ENCODE measurements around the gene YEATS4. TPM values are rescaled to one million over a fixed set of nuclear protein-coding genes. Genes with fewer than 3 reads are reported as not detected.

YEATS4 gene
- polyA plus RNA-seq, 1 experiment = 9.1 TPM

GRCh38 chr12:69423037-69423905, 63.7 kb downstream of the YEATS4 start:
- H3K4me3 ChIP-seq (ENCODE audit: low read depth, low read length) = no peak overlapping the region
- ChIA-PET POLR2A (no interaction called here), CTCF (no interaction called here)
- no peaks in the 10 kb centered on the region for H3K36me3 ChIP-seq (ENCODE audit: control insufficient read depth, insufficient read depth, low read length)
- TF ChIP-seq, protein P1, sequence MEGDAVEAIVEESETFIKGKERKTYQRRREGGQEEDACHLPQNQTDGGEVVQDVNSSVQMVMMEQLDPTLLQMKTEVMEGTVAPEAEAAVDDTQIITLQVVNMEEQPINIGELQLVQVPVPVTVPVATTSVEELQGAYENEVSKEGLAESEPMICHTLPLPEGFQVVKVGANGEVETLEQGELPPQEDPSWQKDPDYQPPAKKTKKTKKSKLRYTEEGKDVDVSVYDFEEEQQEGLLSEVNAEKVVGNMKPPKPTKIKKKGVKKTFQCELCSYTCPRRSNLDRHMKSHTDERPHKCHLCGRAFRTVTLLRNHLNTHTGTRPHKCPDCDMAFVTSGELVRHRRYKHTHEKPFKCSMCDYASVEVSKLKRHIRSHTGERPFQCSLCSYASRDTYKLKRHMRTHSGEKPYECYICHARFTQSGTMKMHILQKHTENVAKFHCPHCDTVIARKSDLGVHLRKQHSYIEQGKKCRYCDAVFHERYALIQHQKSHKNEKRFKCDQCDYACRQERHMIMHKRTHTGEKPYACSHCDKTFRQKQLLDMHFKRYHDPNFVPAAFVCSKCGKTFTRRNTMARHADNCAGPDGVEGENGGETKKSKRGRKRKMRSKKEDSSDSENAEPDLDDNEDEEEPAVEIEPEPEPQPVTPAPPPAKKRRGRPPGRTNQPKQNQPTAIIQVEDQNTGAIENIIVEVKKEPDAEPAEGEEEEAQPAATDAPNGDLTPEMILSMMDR (IDR thresholded peaks at IDR 0.05; ENCODE audit: insufficient read depth, low read depth, low read length) = no peak
- H3K27me3 ChIP-seq (ENCODE audit: control insufficient read depth, insufficient read depth, low read length) = no peaks in the 10 kb centered on the region; the same call in 1 of the 2 replicates
- DNase-seq (ENCODE audit: low read depth) = no peak

DNA sequence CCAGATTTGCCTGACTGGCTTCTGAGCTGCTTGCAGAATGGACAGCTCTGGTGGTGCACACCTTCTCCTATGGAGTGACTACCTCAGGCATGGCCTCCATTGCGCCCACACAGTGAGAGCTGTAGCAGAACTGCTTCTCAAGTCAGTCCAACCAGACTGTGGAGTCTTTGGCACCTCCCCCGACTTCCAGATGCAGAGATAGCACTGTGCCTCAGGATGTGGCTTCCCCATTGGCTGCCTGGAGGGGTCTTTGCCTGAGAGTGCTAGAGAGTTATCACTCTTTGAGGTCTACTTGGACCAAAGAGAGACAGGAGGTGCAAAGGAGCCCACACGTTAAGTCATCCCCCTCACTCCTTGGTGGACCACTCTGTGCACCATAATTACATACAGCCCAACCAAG, 65.9 kb downstream of the YEATS4 start:
- Histone ChIP-seq H3K4me3 (ENCODE audit: low read depth, low read length) (no peak overlapping the region), H3K27me3 (ENCODE audit: control insufficient read depth, insufficient read depth, low read length) (no peaks in the 10 kb centered on the region; the same call in 1 of the 2 replicates), H3K36me3 (ENCODE audit: control insufficient read depth, insufficient read depth, low read length) (no peaks in the 10 kb centered on the region)
- ChIA-PET CTCF (interaction anchor here (0.6 kb wide), 1 partner anchor 9 kb away, joined by 4 read pairs; no protein-coding TSS in a partner anchor), POLR2A (no interaction called here)
- no peak for DNase-seq (ENCODE audit: low read depth)
- TF ChIP-seq, protein P1 (IDR thresholded peaks at IDR 0.05; ENCODE audit: insufficient read depth, low read depth, low read length) = no peak

GRCh38 chr12:69428351-69429073, 69.0 kb downstream of the YEATS4 start:
- TF ChIP-seq, protein P1 (IDR thresholded peaks at IDR 0.05; ENCODE audit: insufficient read depth, low read depth, low read length) = no peak
- ChIA-PET CTCF (interaction anchor here (1.1 to 1.5 kb wide), 3 partner anchors 13 to 142 kb away, joined by 3 to 6 read pairs (median 3); no protein-coding TSS in a partner anchor), POLR2A (no interaction called here)
- no peak overlapping the region for H3K4me3 ChIP-seq (ENCODE audit: low read depth, low read length)
- H3K27me3 ChIP-seq (ENCODE audit: control insufficient read depth, insufficient read depth, low read length) = no peaks in the 10 kb centered on the region
- no peaks in the 10 kb centered on the region for H3K36me3 ChIP-seq (ENCODE audit: control insufficient read depth, insufficient read depth, low read length)
- DNase-seq (ENCODE audit: low read depth) = no peak

- ChIA-PET CTCF (no interaction called here), POLR2A (no interaction called here)
- H3K4me3 ChIP-seq (ENCODE audit: low read depth, low read length) = no peak overlapping the region
- peaks cover 2% of the 10 kb centered on the region; the same call in 1 of the 2 replicates for H3K27me3 ChIP-seq (ENCODE audit: control insufficient read depth, insufficient read depth, low read length)
- TF ChIP-seq, protein P1 (IDR thresholded peaks at IDR 0.05; ENCODE audit: insufficient read depth, low read depth, low read length) = no peak
- no peak for DNase-seq (ENCODE audit: low read depth)
- H3K36me3 ChIP-seq (ENCODE audit: control insufficient read depth, insufficient read depth, low read length) = no peaks in the 10 kb centered on the region
These were observed 71.5 kb downstream of the YEATS4 start for GRCh38 chr12:69430942-69431590.
